Measurements from ENCODE around the gene CADM4.

CADM4 gene

DNA sequence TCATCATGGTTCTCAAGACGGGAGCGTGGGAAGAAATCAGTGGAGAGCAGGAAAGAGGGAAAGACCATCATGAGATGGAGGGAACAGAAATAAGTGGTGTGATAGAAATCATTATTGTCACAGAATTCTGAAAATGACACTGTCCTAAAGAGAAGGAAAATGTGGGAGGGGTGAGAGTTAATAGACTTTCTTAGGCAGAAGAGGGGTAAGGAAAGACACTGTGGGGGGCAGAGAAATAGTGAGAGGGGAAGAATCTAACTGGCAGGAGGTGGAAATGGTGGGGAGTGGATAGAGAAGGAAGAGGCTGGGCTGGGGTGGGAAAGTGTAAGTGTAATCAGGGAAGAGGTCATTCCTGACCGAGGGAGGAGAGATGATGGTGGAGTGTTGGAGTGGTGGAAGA is 60.9 kb downstream of the CADM4 start:
- DNase-seq = no peak

- peak; percentile 53 for DNase-seq
These were observed 63.4 kb downstream of the CADM4 start for GRCh38 chr19:43575955-43576878.

DNA sequence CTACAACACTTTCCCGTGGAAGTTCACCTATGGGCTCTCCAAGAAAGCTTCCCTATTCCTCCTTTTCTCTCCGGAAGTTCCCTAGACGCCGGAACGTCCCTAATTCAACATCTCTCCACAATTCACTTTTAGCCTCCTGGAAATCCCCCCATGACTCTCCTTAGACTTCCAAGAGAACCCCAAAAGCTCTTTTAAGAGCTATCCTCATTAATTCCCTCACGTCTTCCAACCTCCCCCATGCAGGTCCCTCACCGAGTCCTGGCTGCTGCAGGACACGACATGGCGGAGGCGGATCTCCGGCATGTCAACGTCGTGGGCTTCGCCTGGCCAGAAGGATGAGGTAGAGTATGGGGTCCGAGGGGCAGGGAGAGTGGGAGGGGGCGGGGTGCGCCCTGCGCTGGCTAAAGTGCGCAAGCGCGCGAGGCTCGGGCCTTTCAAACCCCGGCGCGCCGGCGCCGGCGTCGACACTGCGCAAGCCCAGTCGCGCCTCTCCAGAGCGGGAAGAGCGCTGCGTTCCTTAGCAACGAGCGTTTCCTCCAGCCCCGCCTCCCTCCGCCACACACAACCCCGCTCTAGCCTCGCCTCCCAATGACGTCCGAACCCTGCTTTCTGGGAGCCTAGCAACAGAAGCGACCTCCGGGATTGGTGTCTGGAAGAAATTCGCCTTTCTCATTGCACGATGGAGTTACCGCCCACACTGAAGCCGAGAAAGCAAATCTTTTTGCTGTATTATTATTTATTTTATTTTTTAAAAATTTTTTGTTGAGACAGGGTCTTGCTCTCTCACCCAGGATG is 64.3 kb downstream of the CADM4 start, which contains the start of the genes PINLYP and XRCC1:
Gene PINLYP, plus strand, starts transcription at position 646 of the 795 bp plus-strand sequence. CDS start 1,391 bp downstream, outside the sequence.
Gene XRCC1, minus strand, starts transcription at position 372 of the 795 bp plus-strand sequence. Its CDS starts 69 bp downstream, at position 303.
- peak; percentile 97 for DNase-seq

GRCh38 chr19:43574424-43575155 is 65.1 kb downstream of the CADM4 start:
- no peak for DNase-seq
